KMS-11 (cell line): ENCODE results near the gene SDC1.

Experiments
- H2AFZ ChIP-seq: fragments of 200-600 bp; sonication (generic); 2 replicates; pipeline ENCODE4 v1.6.1; 2016; ENCODE audit warnings: antibody characterized with exemption, mixed run types, low read depth
- H3K27ac ChIP-seq: fragments of 200-600 bp; sonication (generic); 2 replicates; pipeline ENCODE4 v1.6.1; 2016; ENCODE audit warnings: mild to moderate bottlenecking, mixed run types
- H3K27me3 ChIP-seq: fragments of 200-600 bp; sonication (generic); 2 replicates; pipeline ENCODE4 v1.6.1; 2017; ENCODE audit warnings: mild to moderate bottlenecking, low read depth, mixed run types, moderate library complexity; ENCODE audit not compliant: insufficient read depth
- H3K36me3 ChIP-seq: fragments of 200-600 bp; sonication (generic); 2 replicates; pipeline ENCODE4 v1.6.1; 2017; ENCODE audit warnings: mild to moderate bottlenecking, mixed run types; ENCODE audit not compliant: insufficient read depth
- H3K4me1 ChIP-seq: fragments of 200-600 bp; sonication (generic); 2 replicates; pipeline ENCODE4 v1.6.1; 2016; ENCODE audit warnings: mild to moderate bottlenecking, low read depth, mixed run types; ENCODE audit not compliant: poor library complexity, severe bottlenecking
- H3K4me2 ChIP-seq: fragments of 200-600 bp; sonication (generic); 2 replicates; pipeline ENCODE4 v1.7.0; 2016; ENCODE audit warnings: mild to moderate bottlenecking, mixed run types
- H3K4me3 ChIP-seq: fragments of 200-600 bp; sonication (generic); IDR thresholded peaks from 2 replicates; pipeline ENCODE4 v1.6.1; 2017; ENCODE audit warnings: low read depth, low read length, mixed read lengths; ENCODE audit not compliant: insufficient read depth
- H3K79me2 ChIP-seq: fragments of 200-600 bp; sonication (generic); 2 replicates; pipeline ENCODE4 v1.6.1; 2016; ENCODE audit warnings: low read depth, mixed run types; ENCODE audit not compliant: insufficient read depth
- H3K9ac ChIP-seq: fragments of 200-600 bp; sonication (generic); 2 replicates; pipeline ENCODE4 v1.6.1; 2016; ENCODE audit warnings: mild to moderate bottlenecking, mixed run types
- H4K20me1 ChIP-seq: fragments of 200-600 bp; sonication (generic); 2 replicates; pipeline ENCODE4 v1.6.1; 2016; ENCODE audit warnings: mild to moderate bottlenecking, mixed run types; ENCODE audit not compliant: insufficient read depth
- TF ChIP-seq, protein P1 (sequence below): fragments of 200-600 bp; sonication (generic); conservative IDR thresholded peaks from 2 replicates; pipeline ENCODE4 v1.6.1; 2017; ENCODE audit warnings: low read depth, mild to moderate bottlenecking, antibody characterized with exemption, low read length, moderate library complexity, mixed read lengths

Gene SDC1

DNA sequence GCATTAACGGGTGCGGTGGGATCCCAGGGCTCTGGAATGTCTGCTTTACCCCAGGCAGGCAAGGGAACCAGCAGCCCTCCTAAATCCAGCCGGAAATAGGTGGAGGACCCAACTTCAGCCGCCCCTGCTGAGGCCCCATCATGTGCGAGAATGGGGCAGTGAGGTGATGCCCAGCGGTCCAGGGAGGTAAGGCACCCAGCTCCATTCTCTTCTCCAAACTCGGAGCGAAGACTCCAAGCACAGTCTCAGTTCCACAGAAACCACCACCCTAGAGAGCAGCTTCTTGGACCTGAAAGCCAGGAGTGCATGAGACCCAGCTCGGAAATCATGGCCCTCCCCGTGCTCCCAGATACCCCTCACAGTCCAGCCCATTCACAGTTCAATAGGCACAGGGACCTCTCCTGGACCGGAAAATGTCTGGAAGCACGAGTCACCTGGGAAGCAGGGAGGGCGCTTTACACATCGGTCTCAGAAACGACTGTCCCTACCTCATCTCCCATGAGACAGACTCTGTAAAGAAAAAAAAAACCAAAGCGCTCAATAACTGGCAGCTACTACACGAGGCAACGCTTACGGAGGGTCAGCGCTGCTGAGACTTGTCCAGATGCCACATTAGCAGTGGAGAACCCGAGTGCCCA, 2.0 kb downstream of the SDC1 start:
- TF ChIP-seq, protein P1, sequence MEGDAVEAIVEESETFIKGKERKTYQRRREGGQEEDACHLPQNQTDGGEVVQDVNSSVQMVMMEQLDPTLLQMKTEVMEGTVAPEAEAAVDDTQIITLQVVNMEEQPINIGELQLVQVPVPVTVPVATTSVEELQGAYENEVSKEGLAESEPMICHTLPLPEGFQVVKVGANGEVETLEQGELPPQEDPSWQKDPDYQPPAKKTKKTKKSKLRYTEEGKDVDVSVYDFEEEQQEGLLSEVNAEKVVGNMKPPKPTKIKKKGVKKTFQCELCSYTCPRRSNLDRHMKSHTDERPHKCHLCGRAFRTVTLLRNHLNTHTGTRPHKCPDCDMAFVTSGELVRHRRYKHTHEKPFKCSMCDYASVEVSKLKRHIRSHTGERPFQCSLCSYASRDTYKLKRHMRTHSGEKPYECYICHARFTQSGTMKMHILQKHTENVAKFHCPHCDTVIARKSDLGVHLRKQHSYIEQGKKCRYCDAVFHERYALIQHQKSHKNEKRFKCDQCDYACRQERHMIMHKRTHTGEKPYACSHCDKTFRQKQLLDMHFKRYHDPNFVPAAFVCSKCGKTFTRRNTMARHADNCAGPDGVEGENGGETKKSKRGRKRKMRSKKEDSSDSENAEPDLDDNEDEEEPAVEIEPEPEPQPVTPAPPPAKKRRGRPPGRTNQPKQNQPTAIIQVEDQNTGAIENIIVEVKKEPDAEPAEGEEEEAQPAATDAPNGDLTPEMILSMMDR = no peak
- H2AFZ ChIP-seq = peak overlapping the region; percentile 78; the same call in 1 of the 2 replicates
- H3K27me3 ChIP-seq = no peaks in the 10 kb centered on the region
- peak overlapping the region; percentile 69; the same call in 1 of the 2 replicates for H3K9ac ChIP-seq
- H3K27ac ChIP-seq = peak overlapping the region; percentile 42; the same call in 1 of the 2 replicates
- H3K4me2 ChIP-seq = peak overlapping the region; percentile 76
- peaks cover 34% of the 10 kb centered on the region for H3K4me1 ChIP-seq
- no peaks in the 10 kb centered on the region for H4K20me1 ChIP-seq
- no peaks in the 10 kb centered on the region for H3K79me2 ChIP-seq
- no peak overlapping the region for H3K4me3 ChIP-seq
- no peaks in the 10 kb centered on the region for H3K36me3 ChIP-seq

DNA sequence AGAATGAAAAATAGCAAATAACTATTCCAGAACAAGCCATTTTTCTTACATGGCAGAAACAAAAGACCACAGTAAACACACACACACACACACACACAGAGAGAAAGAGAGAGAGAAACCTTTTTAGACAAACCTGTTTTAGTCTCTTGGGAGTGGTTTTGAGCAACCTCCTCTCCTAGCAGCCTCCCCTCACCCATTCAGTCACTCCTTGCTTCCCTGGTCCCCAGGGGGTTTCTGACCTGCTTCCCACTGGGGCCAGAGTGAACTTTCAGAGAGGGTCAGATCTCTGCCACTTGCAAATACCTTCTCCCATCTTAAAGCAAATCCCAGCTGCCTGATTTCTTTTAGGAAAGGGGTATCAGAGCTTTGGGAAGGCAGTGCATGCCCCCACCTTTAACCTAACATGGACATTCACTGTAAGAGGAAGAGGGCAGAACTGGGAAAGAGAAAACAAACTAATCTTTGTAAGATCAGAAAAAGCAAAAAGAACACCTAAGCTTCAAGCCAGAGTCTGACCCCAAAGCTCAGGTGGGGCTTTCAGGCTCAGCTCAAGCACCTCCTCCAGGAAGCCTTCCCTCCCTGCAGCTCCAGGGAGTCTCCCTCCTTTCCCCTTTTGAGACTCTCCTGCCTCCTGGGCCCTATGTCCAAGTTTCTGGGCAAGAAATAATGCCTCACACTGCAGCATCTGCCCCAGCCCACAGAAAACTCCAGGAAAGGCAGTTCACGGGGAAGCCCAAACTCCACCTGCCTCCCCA, 2.7 kb downstream of the SDC1 start:
- no peak overlapping the region for H2AFZ ChIP-seq
- H4K20me1 ChIP-seq = no peaks in the 10 kb centered on the region
- no peaks in the 10 kb centered on the region for H3K27me3 ChIP-seq
- H3K9ac ChIP-seq = no peak overlapping the region; the same call in 1 of the 2 replicates
- no peak overlapping the region for H3K27ac ChIP-seq
- no peaks in the 10 kb centered on the region for H3K36me3 ChIP-seq
- peak overlapping the region; percentile 76 for H3K4me2 ChIP-seq
- peaks cover 34% of the 10 kb centered on the region for H3K4me1 ChIP-seq
- H3K4me3 ChIP-seq = no peak overlapping the region
- TF ChIP-seq, protein P1 = no peak
- H3K79me2 ChIP-seq = no peaks in the 10 kb centered on the region

DNA sequence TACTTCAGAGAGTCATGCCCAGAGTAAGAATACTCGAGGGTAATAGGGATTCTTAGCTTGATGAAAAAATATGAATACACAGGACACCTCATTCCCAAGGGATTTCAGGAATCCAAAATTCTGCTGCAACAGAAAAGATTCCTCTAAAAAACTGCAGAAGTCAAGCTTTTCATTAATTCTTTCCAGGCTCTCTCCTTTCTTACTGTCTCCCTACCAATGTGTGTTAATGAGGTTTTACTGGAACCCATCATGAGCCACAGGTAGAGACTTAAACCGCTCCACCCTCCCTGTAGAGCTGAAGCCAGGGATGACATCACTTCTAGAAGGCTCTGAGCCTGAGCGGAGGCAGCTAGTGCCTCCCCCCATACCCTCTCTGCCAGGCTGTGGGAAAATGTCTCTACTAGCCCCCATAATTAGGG, 3.4 kb downstream of the SDC1 start:
- no peaks in the 10 kb centered on the region for H3K27me3 ChIP-seq
- no peak overlapping the region for H3K9ac ChIP-seq
- TF ChIP-seq, protein P1 = no peak
- H3K79me2 ChIP-seq = no peaks in the 10 kb centered on the region
- no peak overlapping the region for H2AFZ ChIP-seq
- H3K4me2 ChIP-seq = peak overlapping the region; percentile 76; the same call in 1 of the 2 replicates
- peaks cover 34% of the 10 kb centered on the region for H3K4me1 ChIP-seq
- H3K36me3 ChIP-seq = no peaks in the 10 kb centered on the region
- no peak overlapping the region for H3K4me3 ChIP-seq
- H4K20me1 ChIP-seq = no peaks in the 10 kb centered on the region
- no peak overlapping the region for H3K27ac ChIP-seq

DNA sequence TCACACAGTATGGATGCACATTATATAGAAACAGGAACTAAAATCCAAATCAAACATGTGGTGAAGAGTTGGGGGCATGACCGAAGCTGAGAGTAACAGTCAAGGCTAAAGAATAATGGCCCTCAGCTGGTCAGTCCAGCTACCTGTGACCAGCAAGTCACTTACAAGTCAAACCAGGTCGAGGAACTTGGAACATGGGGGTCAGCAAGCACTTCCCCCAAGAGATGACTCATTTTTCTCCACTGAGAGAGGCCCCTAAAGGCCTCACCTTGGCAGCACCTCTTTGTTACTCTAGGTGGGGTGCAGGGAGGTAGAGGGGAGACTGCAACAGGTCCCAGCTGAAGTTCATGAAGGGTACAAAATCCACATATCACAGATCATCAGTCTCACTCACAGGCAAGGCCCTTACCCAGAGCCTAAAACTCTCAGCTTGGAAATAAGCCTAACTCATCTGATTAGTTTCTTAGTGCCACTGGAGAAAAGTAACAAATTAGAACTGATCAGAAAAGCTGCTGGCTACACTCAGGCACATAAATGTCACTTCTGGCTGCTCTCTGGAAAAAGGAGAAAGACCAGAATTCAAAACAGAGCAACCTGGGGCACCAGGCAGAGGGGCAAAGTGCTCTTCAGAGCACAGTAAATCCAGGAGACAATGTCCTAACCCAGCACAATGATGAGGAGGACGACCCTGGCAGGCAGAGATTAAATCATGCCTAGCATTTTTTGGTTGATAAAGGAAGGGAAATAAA, 4.0 kb downstream of the SDC1 start:
- Histone ChIP-seq H3K79me2 (no peaks in the 10 kb centered on the region), H3K4me1 (peaks cover 31% of the 10 kb centered on the region), H3K27ac (no peak overlapping the region)

More for the DNA sequence above, 4.0 kb downstream of the SDC1 start:
- Histone ChIP-seq H3K4me2 (no peak overlapping the region; the same call in 1 of the 2 replicates), H3K27me3 (no peaks in the 10 kb centered on the region), H3K36me3 (no peaks in the 10 kb centered on the region), H3K9ac (no peak overlapping the region), H2AFZ (no peak overlapping the region), H3K4me3 (no peak overlapping the region), H4K20me1 (no peaks in the 10 kb centered on the region)
- TF ChIP-seq, protein P1 = no peak
